Measurements from ENCODE around the gene RECK.

RECK gene

GRCh38 chr9:36162211-36162738, 125.6 kb downstream of the RECK start:
- no peak for DNase-seq

- no peak for DNase-seq
Observed at GRCh38 chr9:36163049-36163785, 126.5 kb downstream of the RECK start.

DNA sequence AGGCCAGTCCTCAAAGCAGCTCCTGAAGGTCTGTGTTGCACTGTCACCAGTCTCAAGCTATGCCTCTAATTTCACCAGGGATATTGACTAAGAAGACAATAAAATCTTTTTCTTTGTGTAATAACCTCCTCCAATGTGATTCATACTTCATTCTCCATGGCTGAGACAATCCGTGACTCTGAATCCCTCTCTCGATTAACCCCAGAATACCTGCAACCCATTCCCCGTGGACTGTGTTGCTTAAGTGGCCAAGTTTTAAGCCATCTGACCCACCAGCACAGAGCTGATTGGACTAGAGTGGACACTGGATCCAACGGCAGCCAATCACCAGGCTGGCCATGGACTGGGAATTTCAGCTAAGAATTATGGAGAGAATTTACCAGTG, 127.1 kb downstream of the RECK start:
- no peak for DNase-seq

- no peak for DNase-seq
Observed at GRCh38 chr9:36164372-36164771, 127.7 kb downstream of the RECK start.

GRCh38 chr9:36164989-36165388, 128.3 kb downstream of the RECK start:
- DNase-seq = no peak

DNA sequence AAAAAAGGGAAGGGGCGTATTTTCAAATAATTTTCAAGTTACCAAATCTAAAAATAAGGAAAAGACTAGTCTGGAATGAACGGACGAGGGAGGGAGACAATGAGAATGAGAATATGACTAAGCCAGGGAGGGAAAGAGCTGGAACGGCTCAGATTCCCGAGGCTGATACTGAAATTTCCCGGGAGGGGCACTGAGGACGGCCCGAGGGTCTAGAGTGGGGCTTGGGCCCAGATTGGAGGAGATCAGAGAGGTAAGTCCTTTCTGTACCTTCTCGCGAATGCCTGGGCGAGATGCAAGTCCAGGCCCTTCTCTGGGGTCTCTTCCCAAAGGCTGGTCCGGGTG, 129.1 kb downstream of the RECK start:
- DNase-seq = no peak

GRCh38 chr9:36166168-36166927, 129.6 kb downstream of the RECK start:
- DNase-seq = no peak

DNA sequence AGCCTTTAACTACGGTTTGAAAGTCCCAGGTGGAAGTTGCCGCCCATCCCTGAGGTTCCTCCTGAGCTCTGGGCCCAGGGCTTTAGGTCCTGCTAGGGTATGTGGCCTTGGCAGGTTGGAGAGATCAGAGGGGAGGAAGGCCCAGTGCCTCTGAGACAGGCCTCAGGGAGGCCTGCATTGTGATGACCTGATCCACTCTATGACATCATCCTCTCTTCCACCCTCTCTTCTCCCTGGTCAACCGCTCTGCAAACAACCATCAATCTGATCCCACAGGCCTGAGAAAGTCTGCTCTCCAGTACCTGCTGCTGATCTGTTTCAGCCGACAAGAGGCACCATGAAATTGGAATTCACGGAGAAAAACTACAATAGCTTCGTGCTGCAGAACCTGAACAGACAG, 132.5 kb downstream of the RECK start, which contains the start of gene CCIN:
Gene CCIN, plus strand, starts transcription at position 223 of the 400 bp plus-strand sequence. Its CDS starts 115 bp downstream, at position 338.
- DNase-seq = no peak

GRCh38 chr9:36169708-36170107, 133.0 kb downstream of the RECK start:
- DNase-seq = no peak

DNA sequence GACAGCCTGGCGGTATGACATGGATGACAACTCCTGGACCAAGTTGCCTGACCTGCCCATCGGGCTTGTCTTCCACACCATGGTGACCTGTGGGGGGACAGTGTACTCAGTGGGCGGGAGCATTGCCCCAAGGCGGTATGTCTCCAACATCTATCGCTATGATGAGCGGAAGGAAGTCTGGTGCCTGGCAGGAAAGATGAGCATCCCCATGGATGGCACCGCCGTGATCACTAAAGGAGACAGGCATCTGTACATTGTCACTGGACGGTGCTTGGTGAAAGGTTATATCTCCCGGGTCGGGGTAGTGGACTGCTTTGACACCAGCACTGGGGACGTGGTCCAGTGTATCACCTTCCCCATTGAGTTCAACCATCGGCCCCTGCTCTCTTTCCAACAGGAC, 133.8 kb downstream of the RECK start:
- no peak for DNase-seq

GRCh38 chr9:36173861-36174260, 137.1 kb downstream of the RECK start:
- DNase-seq = no peak
